ENCODE results near the gene CCDC150.
"Not testable (repeated sequence)": the region's sequence is repeated elsewhere in the genome, so short reads cannot be mapped to it uniquely, and the experiment has no call there.

Gene CCDC150

GRCh38 chr2:196639180-196640030 is at the start of gene CCDC150:
Gene CCDC150 (plus strand): TSS chr2:196639715. CDS start chr2:196639767, 52 bp downstream.
- peak; percentile 74 for DNase-seq

GRCh38 chr2:196590286-196590685 is 49.2 kb upstream of the CCDC150 start:
- DNase-seq: no peak

- no peak for DNase-seq
Observed at GRCh38 chr2:196591004-196591403, 48.5 kb upstream of the CCDC150 start.

GRCh38 chr2:196591621-196592022 is 47.9 kb upstream of the CCDC150 start:
- no peak for DNase-seq

GRCh38 chr2:196592331-196592910 is 47.1 kb upstream of the CCDC150 start:
- no peak for DNase-seq

GRCh38 chr2:196592911-196593881 is 46.3 kb upstream of the CCDC150 start, which contains the start of gene HECW2:
Gene HECW2 (minus strand): TSS chr2:196593554.
- no peak for DNase-seq

GRCh38 chr2:196594158-196594557 is 45.4 kb upstream of the CCDC150 start:
- no peak for DNase-seq

- no peak for DNase-seq
Observed at GRCh38 chr2:196597531-196597930, 42.0 kb upstream of the CCDC150 start.

- no peak for DNase-seq
Observed at GRCh38 chr2:196598412-196598811, 41.1 kb upstream of the CCDC150 start.

- DNase-seq: no peak
Observed at GRCh38 chr2:196598846-196599245, 40.7 kb upstream of the CCDC150 start.

- no peak for DNase-seq
Observed at GRCh38 chr2:196601430-196602306, 37.8 kb upstream of the CCDC150 start.

- DNase-seq: no peak
Observed at GRCh38 chr2:196604196-196604595, 35.3 kb upstream of the CCDC150 start.

- no peak for DNase-seq
Observed at GRCh38 chr2:196606516-196606915, 33.0 kb upstream of the CCDC150 start.

GRCh38 chr2:196607073-196607472 is 32.4 kb upstream of the CCDC150 start:
- peak; percentile 62 for DNase-seq

- not testable (repeated sequence) for DNase-seq
Observed at GRCh38 chr2:196607896-196608295, 31.6 kb upstream of the CCDC150 start.

GRCh38 chr2:196609806-196610205 is 29.7 kb upstream of the CCDC150 start:
- no peak for DNase-seq

- no peak for DNase-seq
Observed at GRCh38 chr2:196610796-196611195, 28.7 kb upstream of the CCDC150 start.

GRCh38 chr2:196613302-196613701 is 26.2 kb upstream of the CCDC150 start:
- DNase-seq: no peak

GRCh38 chr2:196617430-196617829 is 22.1 kb upstream of the CCDC150 start:
- no peak for DNase-seq

GRCh38 chr2:196618661-196619060 is 20.9 kb upstream of the CCDC150 start:
- DNase-seq: no peak

- no peak for DNase-seq
Observed at GRCh38 chr2:196630531-196630930, 9.0 kb upstream of the CCDC150 start.

GRCh38 chr2:196635156-196635555 is 4.4 kb upstream of the CCDC150 start:
- DNase-seq: no peak
